HG03066 (cell line): ENCODE data around the gene CCDC170.

Experiments
- ATAC-seq: cut with Tn5 transposase; IDR thresholded peaks from one replicate; pipeline ENCODE4 v1.9.1; 2021; ENCODE audit warnings: low read depth; ENCODE audit not compliant: unreplicated experiment

CCDC170 gene

DNA sequence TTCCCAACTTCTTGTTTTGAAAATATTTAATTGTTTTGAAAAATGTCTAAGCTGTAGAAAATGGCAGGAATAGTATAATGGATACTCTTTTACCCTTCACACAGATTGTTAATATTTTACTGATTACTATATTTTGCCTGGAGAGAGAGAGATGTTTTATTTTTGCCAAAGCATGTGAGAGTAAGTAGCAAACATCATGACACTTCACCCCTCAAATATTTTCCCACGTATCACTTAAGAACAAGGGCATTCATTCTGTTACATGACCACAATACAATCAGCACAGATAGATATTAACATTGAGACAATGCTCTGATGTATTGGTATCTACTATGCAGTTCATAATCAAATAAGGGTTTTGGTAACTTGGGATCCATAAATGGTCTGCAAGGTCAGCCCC, 116.5 kb downstream of the CCDC170 start:
- no peak for ATAC-seq

GRCh38 chr6:151614630-151615029, 120.8 kb downstream of the CCDC170 start:
- ATAC-seq: no peak

GRCh38 chr6:151616091-151616513, 122.3 kb downstream of the CCDC170 start:
- no peak for ATAC-seq

DNA sequence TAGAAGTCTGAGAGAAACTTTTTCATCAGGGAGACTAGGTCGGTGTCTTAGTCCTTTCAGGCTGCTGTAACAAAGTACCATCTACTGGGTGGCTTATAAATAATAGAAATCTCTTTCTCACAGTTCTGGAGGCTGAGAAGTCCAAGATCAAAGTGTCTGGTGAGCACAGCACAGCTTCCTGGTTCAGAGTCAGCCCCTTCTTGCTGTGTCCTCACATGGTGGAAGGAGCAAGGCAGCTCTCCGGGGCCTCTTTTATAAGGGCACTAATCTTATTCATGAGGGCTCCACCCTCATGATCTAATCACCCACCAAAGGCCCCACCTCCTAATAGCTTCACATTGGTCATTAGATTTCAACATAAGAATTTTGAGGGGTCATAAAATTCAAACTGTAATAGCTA, 122.8 kb downstream of the CCDC170 start:
- no peak for ATAC-seq

DNA sequence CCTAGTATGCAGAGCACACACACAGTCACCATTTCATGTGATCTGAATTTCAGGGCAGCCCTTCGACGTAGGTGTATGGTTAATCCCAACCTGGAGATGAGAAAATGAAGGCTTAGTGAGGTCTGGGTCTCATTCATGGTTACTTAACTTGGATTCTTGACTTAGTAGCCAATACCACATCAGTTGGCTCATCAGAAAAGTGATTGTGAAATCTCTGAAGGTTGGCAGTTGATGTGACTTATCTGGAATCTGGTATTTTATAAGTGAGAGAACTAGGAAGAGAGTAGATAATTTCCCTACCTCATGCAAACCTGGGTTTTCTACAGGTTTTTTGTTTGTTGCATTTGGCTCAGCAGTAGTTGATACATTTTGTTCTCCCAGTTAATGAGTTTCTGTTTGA, 123.7 kb downstream of the CCDC170 start:
- ATAC-seq: no peak

DNA sequence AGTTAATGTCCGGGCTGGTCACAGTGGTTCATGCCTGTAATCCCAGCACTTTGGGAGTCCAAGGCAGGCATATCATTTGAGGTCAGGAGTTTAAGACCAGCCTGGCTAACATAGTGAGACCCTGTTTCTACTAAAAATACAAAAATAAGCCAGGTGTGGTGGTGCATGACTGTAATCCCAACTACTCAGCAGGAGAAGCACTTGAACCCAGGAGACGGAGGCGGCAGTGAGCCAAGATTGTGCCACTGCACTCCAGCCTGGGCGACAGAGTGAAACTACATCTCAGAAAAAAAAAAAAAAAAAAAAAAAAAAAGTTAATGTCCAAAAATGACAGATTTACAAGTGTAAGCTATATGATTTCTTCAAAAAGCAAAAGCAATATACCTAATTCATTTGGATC, 124.9 kb downstream of the CCDC170 start:
- ATAC-seq: no peak

GRCh38 chr6:151620179-151620578, 126.4 kb downstream of the CCDC170 start:
- ATAC-seq: no peak

GRCh38 chr6:151624071-151624470, 130.3 kb downstream of the CCDC170 start:
- ATAC-seq: no peak

DNA sequence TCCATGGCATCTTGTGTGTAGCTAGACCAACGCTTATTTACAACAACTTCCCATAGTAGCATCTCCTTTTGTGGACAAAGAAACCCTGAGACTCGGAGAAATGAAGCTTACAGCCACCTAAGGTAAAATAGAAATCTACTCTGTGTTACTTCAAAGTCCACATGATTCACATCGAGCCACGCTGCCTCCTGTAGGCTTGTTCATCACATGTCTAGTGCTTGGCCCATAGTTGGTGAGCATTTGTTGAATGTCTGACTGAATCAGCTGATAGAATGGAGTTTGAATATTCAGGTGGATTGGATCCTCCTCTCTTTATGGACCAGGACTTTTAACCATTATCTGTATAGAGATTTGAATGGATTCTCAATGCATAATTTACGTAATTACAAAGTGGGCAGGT, 130.7 kb downstream of the CCDC170 start:
- ATAC-seq: no peak

DNA sequence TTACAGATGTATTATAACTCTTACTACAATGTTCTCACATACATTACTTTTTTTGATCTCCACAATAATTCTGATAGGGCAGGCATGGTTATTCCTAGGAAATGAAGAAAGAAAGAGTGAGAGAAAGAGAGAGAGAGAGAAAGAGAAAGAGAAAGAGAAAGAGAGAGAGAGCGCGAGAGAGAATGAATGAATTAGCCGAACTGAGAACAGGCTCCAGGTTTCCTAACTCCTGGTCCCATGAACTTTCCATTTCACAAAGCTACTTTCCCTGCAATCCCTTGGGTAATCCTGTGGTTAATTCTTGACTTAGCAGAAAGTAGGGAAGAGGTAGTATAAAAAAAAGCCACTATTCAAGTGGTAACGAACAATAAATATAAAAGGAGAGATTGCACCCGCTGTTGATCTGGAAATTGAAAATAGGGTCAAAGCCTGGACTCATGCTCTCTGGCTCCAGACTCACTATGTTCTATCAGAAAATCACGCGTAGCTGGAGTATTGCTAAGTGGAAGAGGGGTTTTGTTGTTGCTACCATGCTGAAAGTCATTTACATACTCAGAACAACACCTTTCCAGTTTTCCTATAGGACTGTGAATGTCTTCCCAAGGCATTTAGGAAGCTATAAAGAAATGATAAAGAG, 131.2 kb downstream of the CCDC170 start:
- no peak for ATAC-seq

DNA sequence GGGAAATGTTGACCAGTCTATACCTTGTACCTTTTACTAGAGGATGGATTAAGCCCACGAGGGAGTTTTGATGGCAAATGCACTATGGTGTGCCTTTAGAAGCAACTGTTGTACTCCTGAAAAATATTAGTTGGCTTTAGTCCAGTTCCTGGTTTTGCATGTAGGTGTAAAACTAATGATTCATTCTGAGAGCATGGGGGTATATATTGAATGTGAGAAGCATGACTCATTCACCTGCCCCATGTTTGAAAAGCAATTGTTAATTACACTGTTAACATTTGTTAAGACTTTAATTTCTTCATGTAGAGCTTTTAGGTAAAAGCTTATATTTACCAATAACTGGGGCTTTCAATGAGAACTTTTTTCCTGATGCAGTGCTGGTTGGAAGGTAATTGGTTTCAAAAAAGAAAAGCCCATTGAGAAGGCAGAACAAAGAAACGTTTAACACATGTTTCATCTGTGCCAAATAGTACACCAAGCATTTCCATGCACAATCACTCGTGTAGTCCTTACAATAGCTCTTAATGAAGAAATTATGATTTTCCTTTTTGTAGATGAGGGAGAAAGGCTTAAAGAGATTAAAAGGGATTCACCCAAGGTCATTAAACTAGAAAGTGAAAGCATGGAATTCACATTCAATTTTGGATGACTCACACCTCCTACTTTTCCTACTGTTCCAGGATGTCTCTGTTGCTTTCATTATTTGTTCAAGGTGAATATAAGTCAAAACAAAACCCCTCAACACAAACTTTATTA, 134.1 kb downstream of the CCDC170 start:
- ATAC-seq: no peak

GRCh38 chr6:151629791-151630190, 136.0 kb downstream of the CCDC170 start:
- ATAC-seq: no peak

DNA sequence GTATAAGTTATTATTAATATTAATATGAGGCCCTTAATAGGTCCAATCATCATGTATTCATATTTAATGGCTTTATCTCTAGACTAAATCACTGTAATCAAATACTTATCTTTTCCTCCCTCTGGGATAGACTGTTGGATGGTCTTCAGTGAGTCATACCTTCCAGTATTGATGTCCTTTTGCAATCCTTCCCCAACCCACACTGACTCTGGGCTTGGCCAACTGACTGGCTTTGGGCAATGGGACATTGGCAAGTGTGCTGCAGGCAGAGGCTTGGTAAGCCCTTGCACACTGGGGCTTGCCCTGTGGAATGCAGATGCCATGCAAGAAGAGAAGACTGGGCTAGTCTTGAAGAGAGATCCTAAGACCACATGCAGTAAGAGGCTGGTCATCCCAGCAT, 136.6 kb downstream of the CCDC170 start:
- no peak for ATAC-seq

DNA sequence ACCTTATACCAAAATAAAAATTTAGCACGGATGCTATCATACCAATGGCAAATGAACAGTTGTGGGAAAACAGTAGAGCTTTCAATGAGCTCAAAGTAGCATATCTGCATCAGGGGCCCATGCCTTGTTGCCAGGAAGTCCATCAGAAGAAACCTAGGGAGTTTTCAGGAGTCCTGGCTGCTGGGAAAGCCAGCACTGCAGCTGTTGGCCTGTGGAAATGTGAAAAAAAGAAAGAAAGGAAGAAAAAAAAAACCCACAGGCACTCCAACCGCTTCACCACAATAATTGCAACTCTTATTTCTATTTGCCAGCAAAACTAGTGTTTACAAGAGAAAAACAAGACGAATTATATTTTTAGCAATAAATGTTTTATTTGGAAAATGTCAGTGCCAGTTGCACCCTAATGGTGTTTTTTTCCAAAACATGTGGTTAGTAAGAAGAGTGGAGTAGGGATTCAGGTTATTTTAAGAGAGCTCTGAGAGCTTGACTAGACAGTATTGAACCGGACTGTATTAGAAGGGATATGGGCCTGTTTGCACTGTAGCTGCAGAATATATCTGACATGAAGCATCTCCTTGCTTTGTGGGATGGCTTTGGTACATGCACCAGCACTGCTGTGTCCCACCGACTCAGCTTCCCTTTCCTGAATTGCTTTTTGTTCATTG, 137.3 kb downstream of the CCDC170 start:
- no peak for ATAC-seq

DNA sequence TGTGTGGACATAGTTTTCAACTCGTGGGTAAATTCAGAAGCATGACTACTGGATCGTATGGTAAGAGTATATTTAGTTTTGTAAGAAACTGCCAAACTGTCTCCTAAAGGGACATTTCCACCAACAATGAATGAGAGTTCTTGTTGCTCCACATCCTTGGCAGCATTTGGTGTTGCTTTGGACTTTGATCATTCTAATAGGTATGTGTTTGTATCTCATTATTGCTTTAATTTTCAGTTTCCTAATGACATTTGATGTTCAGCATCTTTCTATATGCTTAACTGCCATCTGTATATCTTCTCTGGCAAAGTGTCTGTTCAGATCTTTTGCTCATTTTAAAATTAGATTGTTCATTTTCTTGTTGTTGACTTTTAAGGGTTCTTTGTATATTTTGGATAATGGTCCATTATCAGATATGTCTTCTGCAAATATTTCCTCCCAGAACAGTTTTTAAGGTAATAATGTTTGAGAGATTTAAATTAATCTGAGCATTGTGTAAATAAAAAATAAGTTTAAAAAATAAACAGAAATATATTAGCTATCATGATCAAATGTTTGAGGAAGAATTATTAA, 138.7 kb downstream of the CCDC170 start:
- no peak for ATAC-seq

DNA sequence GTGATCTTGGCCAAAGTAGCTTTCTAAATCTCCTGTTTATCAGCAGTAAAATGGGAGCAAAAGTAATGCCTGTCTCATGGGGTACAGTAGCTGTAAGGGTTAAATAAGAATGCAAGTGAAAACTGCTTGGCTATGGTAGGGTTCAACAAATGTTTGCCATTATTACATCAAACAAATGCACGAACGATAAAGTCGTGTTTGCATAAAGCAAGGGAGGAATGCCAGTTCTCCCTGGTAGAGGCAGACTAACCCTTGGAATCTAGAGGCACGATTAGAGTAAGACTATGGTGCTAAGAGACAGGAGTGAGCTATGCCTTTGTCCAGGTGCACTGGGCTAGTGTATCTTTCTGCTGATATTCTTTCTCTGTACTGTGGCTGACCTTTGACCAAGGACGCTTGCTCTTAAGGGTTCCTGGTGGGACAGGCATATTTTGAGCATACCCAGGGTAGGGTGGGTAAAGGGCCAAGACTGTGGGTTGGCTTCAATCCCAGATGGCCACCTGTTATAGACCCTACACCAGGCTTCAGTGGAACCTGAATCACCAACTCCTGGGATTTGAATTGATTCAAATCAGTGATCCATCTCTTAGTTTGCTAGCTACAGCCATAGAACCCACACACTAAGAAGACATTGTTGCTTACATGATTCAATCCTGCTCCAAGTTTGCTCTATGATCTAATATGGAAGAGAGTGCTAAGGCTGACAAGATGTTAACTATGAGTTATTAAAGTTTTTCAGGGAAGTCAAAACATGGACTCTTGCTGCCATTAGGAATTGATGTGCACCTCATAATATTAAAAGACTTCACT, 139.9 kb downstream of the CCDC170 start:
- ATAC-seq: no peak

- ATAC-seq: no peak
These were observed 140.5 kb downstream of the CCDC170 start for GRCh38 chr6:151634336-151634720.

DNA sequence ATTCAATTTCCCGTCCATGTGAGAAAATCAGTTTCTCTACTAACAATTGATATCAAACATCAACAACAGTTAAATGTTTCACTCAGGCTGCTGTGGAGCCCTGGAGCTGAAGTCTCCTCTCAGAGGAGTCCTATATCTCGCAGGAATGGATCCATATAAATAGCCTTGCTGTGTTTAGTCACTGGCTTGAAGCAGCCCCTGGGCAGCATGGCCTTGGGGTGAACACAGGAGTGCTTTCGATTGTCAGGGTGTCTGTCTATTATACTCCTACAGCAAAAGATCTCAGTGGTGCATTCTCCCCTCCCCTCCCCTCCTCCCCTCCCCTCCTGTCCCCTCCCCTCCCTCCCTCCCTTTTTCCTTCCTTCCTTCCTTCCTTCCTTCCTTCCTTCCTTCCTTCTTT, 141.9 kb downstream of the CCDC170 start:
- no peak for ATAC-seq

DNA sequence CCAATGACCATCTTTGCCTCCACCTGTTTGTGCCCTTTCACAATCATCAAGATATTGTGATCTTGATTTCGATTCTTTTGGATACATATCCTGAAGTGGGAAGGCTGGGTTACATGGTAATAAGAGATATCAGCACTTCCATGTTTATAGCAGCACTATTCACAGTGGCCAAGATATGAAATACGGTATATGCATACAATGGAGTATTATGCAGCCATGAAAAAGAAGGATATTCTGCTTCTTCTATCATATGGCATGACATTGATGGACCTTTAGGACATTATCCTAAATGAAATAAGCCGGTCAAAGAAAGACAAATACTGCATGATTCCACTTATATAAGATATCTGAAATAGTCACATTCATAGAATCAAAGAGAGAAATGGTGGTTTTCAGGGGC, 144.0 kb downstream of the CCDC170 start:
- ATAC-seq: no peak

DNA sequence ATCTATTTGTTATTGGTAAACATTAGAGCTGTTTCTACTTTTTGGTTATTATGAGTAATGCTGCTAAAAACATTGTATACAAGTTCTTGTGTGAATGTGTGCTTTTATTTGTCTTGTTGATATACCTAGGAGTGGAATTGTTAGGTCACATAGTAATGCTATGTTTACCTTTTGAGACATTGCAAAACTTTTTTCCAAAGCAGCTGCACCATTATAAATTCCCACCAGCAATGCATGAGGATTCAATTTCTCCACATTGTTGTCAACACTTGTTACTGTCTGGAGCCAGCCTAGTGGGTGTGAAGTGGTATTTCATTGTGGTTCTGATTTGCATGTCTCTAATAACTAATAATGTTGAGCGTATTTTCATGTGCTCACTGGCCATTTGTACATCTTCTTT, 145.9 kb downstream of the CCDC170 start:
- no peak for ATAC-seq

GRCh38 chr6:151641028-151641427, 147.2 kb downstream of the CCDC170 start:
- no peak for ATAC-seq
